Measurements from ENCODE around the gene FCAR.
"Not testable (repeated sequence)": the region's sequence is repeated elsewhere in the genome, so short reads cannot be mapped to it uniquely, and the experiment has no call there.

FCAR gene

GRCh38 chr19:54888239-54888638, 14.2 kb downstream of the FCAR start:
- in situ Hi-C loops (cut with HindIII; ENCODE audit: low sequenced_read_pairs) = no loop called here
- no peak overlapping the region for H3K4me3 ChIP-seq (ENCODE audit: low read depth, low read length)
- DNase-seq (ENCODE audit: low read depth, low spot score) = no peak
- TF ChIP-seq, protein P1, sequence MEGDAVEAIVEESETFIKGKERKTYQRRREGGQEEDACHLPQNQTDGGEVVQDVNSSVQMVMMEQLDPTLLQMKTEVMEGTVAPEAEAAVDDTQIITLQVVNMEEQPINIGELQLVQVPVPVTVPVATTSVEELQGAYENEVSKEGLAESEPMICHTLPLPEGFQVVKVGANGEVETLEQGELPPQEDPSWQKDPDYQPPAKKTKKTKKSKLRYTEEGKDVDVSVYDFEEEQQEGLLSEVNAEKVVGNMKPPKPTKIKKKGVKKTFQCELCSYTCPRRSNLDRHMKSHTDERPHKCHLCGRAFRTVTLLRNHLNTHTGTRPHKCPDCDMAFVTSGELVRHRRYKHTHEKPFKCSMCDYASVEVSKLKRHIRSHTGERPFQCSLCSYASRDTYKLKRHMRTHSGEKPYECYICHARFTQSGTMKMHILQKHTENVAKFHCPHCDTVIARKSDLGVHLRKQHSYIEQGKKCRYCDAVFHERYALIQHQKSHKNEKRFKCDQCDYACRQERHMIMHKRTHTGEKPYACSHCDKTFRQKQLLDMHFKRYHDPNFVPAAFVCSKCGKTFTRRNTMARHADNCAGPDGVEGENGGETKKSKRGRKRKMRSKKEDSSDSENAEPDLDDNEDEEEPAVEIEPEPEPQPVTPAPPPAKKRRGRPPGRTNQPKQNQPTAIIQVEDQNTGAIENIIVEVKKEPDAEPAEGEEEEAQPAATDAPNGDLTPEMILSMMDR (IDR thresholded peaks at IDR 0.05; ENCODE audit: low read depth, low read length) = no peak

DNA sequence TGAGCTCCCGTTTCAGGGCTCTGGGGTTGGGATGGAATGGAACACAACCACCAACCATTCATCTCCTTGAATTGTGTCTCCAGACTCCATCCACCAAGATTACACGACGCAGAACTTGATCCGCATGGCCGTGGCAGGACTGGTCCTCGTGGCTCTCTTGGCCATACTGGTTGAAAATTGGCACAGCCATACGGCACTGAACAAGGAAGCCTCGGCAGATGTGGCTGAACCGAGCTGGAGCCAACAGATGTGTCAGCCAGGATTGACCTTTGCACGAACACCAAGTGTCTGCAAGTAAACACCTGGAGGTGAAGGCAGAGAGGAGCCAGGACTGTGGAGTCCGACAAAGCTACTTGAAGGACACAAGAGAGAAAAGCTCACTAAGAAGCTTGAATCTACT, 15.5 kb downstream of the FCAR start:
- in situ Hi-C loops (cut with HindIII; ENCODE audit: low sequenced_read_pairs) = no loop called here

DNA sequence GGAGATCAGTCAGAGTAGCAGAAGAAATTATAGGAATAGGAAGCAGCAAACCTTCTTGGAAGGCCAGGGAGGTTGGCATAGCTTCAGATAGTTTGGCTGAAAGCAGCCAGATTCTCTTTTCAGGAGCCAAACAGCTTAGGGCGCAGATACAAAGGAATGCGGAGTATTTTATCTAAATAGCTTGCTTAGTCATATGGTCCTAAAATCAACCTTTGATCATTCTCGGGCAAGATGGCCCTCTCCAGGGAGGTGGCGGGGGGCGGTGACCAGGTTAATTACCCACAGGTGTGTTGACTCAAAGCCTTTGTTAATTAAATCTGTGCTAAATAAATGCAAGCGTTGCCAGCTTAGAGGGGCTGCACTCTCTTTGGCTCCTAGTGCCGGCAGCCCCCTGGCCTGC, 19.4 kb downstream of the FCAR start:
- H3K4me3 ChIP-seq (ENCODE audit: low read depth, low read length) = no peak overlapping the region
- DNase-seq (ENCODE audit: low read depth, low spot score) = no peak
- TF ChIP-seq, protein P1 (IDR thresholded peaks at IDR 0.05; ENCODE audit: low read depth, low read length) = no peak
- in situ Hi-C loops (cut with HindIII; ENCODE audit: low sequenced_read_pairs) = no loop called here

More for the DNA sequence above, 15.5 kb downstream of the FCAR start:
- DNase-seq (ENCODE audit: low read depth, low spot score) = no peak
- no peak overlapping the region for H3K4me3 ChIP-seq (ENCODE audit: low read depth, low read length)
- TF ChIP-seq, protein P1 (IDR thresholded peaks at IDR 0.05; ENCODE audit: low read depth, low read length) = no peak

DNA sequence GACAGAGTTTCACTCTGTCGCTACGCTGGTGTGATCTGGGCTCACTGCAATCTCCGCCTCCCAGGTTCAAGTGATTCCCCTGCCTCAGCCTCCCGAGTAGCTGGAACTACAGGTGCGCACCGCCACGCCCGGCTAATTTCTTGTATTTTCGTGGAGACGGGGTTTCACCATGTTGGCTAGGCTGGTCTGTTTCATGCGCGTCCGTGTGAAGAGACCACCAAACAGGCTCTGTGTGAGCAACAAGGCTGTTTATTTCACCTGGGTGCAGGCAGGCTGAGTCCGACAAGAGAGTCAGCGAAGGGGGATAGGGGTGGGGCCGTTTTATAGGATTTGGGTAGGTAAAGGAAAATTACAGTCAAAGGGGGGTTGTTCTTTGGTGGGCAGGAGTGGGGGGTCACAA, 20.1 kb downstream of the FCAR start:
- H3K4me3 ChIP-seq (ENCODE audit: low read depth, low read length); in situ Hi-C loops (cut with HindIII; ENCODE audit: low sequenced_read_pairs); DNase-seq (ENCODE audit: low read depth, low spot score): not testable (repeated sequence)

DNA sequence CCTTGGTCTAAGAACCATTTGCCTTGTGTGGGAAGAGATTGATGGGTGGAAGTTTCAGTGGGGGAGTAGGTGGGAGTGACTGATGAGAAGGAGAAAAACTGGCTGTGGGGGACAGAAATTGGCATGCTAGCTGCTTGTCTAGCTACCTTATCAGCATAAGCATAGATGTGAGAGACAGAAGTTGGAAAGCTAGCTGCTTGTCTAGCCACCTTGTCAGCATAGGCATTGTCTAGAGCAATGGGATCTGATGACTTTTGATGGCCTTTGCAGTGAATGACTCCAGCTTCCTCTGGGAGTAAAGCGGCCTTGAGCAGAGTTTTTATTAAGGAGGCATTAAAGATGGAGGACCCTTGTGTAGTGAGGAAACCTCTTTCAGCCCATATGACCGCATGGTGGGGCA, 22.0 kb downstream of the FCAR start:
- H3K4me3 ChIP-seq (ENCODE audit: low read depth, low read length) = no peak overlapping the region
- TF ChIP-seq, protein P1 (IDR thresholded peaks at IDR 0.05; ENCODE audit: low read depth, low read length) = no peak
- no peak for DNase-seq (ENCODE audit: low read depth, low spot score)
- in situ Hi-C loops (cut with HindIII; ENCODE audit: low sequenced_read_pairs) = no loop called here

DNA sequence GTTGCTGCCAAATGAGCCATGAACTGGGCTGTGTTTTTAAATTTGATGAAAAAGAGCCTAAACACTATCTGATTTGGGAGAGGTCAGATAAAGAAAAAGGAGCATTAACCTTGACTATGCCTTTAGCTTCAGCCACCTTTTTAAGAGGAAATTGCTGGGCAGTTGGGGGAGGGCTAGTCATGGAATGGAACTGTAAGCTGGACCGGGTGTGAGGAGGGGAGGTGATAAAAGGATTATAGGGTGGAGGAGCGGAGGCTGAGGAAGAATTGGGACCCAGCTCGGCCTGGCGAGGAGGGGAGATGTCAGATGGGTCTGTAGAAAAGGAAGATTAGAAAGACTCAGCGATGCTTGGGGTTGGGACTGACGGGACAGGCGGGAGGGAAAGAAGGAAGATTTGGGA, 24.6 kb downstream of the FCAR start:
- H3K4me3 ChIP-seq (ENCODE audit: low read depth, low read length); DNase-seq (ENCODE audit: low read depth, low spot score); in situ Hi-C loops (cut with HindIII; ENCODE audit: low sequenced_read_pairs): not testable (repeated sequence)

DNA sequence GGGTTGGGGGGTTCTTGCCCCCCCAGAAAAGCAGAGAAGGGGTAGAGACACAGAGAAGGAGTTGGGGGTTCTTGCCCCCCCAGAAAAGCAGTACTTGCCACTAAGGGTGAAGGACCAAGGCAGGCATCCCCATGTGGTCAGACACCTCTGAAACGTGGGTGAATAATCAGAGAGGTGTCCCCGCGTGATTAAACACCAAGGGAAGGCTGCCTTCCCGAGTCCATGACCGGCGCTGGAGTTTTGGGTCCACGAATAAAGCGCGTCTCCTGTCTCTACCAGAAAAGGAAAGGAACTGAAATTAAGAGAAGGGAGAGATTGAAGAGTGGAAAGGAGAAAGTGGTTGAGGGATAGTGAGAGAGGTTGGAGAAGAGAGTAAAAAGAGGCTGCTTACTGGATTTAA, 25.6 kb downstream of the FCAR start:
- in situ Hi-C loops (cut with HindIII; ENCODE audit: low sequenced_read_pairs); DNase-seq (ENCODE audit: low read depth, low spot score); H3K4me3 ChIP-seq (ENCODE audit: low read depth, low read length): not testable (repeated sequence)

GRCh38 chr19:54901153-54901552, 27.1 kb downstream of the FCAR start:
- DNase-seq (ENCODE audit: low read depth, low spot score); in situ Hi-C loops (cut with HindIII; ENCODE audit: low sequenced_read_pairs); H3K4me3 ChIP-seq (ENCODE audit: low read depth, low read length): not testable (repeated sequence)

GRCh38 chr19:54902061-54902460, 28.0 kb downstream of the FCAR start:
- in situ Hi-C loops (cut with HindIII; ENCODE audit: low sequenced_read_pairs) = no loop called here
- H3K4me3 ChIP-seq (ENCODE audit: low read depth, low read length) = no peak overlapping the region
- no peak for DNase-seq (ENCODE audit: low read depth, low spot score)
- TF ChIP-seq, protein P1 (IDR thresholded peaks at IDR 0.05; ENCODE audit: low read depth, low read length) = no peak
